DND-41 (cell line): Measurements from ENCODE around the gene NPAS2.

ENCODE experiments used
- CTCF ChIP-seq: IDR thresholded peaks from 2 replicates; pipeline ENCODE4 v1.5.1; 2012; ENCODE audit warnings: borderline replicate concordance, low read length, moderate library complexity, mild to moderate bottlenecking; ENCODE audit not compliant: poor library complexity, severe bottlenecking; ENCODE audit errors: extremely low read depth
- EZH2 ChIP-seq: IDR thresholded peaks from 3 replicates; pipeline ENCODE4 v1.6.1; 2012; ENCODE audit warnings: borderline replicate concordance, low read depth, mild to moderate bottlenecking, moderate library complexity, low read length, inconsistent platforms; ENCODE audit not compliant: severe bottlenecking

GRCh38 chr2:100791936-100792308 is 28.0 kb upstream of the NPAS2 start:
- TF ChIP-seq EZH2, result no peak
- no peak for TF ChIP-seq CTCF
